BLaER1 treated with 17β-estradiol and CSF1 and Interleukin-3, amounts not matched to agents 10 nM and 100 nM (cell line): ENCODE results near the gene BAZ1B.
A peak's percentile ranks its signal among the peaks of the same experiment; 100 is the strongest.
"Not testable (repeated sequence)": the region's sequence is repeated elsewhere in the genome, so short reads cannot be mapped to it uniquely, and the experiment has no call there.

Source experiments
- H3K27ac ChIP-seq, 11 experiments: shearing (Covaris generic); formaldehyde crosslinking; 2 replicates each; pipeline ENCODE4 v1.8.1; 2022
- H3K27me3 ChIP-seq, 11 experiments: shearing (Covaris generic); formaldehyde crosslinking; 2 replicates each; pipeline ENCODE4 v1.8.1; 2022
- H3K36me3 ChIP-seq, 11 experiments: shearing (Covaris generic); formaldehyde crosslinking; 2 replicates each; pipeline ENCODE4 v1.8.1; 2022
- H3K4me1 ChIP-seq, 10 experiments: shearing (Covaris generic); formaldehyde crosslinking; 2 replicates each; pipeline ENCODE4 v1.8.1; 2022
- H3K4me2 ChIP-seq, 11 experiments: shearing (Covaris generic); formaldehyde crosslinking; 2 replicates each; pipeline ENCODE4 v1.8.1; 2022
- H3K4me3 ChIP-seq, 10 experiments: shearing (Covaris generic); formaldehyde crosslinking; 2 replicates each; pipeline ENCODE4 v1.8.1; 2022
- H3K9ac ChIP-seq, 11 experiments: shearing (Covaris generic); formaldehyde crosslinking; 2 replicates each; pipeline ENCODE4 v1.8.1; 2022
- H3K9me3 ChIP-seq, 11 experiments: shearing (Covaris generic); formaldehyde crosslinking; replicated peaks in 1 of 11; 2 replicates each; pipeline ENCODE4 v1.8.1; 2022
- H4K20me1 ChIP-seq, 11 experiments: shearing (Covaris generic); formaldehyde crosslinking; 2 replicates each; pipeline ENCODE4 v1.8.1; 2022
- Cebpa-rat ChIP-seq, 11 experiments: shearing (Covaris generic); IDR thresholded peaks; 2 replicates each; pipeline ENCODE4 v1.8.1; 2022

The BAZ1B gene, protein sequence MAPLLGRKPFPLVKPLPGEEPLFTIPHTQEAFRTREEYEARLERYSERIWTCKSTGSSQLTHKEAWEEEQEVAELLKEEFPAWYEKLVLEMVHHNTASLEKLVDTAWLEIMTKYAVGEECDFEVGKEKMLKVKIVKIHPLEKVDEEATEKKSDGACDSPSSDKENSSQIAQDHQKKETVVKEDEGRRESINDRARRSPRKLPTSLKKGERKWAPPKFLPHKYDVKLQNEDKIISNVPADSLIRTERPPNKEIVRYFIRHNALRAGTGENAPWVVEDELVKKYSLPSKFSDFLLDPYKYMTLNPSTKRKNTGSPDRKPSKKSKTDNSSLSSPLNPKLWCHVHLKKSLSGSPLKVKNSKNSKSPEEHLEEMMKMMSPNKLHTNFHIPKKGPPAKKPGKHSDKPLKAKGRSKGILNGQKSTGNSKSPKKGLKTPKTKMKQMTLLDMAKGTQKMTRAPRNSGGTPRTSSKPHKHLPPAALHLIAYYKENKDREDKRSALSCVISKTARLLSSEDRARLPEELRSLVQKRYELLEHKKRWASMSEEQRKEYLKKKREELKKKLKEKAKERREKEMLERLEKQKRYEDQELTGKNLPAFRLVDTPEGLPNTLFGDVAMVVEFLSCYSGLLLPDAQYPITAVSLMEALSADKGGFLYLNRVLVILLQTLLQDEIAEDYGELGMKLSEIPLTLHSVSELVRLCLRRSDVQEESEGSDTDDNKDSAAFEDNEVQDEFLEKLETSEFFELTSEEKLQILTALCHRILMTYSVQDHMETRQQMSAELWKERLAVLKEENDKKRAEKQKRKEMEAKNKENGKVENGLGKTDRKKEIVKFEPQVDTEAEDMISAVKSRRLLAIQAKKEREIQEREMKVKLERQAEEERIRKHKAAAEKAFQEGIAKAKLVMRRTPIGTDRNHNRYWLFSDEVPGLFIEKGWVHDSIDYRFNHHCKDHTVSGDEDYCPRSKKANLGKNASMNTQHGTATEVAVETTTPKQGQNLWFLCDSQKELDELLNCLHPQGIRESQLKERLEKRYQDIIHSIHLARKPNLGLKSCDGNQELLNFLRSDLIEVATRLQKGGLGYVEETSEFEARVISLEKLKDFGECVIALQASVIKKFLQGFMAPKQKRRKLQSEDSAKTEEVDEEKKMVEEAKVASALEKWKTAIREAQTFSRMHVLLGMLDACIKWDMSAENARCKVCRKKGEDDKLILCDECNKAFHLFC (N-terminal part only)

DNA sequence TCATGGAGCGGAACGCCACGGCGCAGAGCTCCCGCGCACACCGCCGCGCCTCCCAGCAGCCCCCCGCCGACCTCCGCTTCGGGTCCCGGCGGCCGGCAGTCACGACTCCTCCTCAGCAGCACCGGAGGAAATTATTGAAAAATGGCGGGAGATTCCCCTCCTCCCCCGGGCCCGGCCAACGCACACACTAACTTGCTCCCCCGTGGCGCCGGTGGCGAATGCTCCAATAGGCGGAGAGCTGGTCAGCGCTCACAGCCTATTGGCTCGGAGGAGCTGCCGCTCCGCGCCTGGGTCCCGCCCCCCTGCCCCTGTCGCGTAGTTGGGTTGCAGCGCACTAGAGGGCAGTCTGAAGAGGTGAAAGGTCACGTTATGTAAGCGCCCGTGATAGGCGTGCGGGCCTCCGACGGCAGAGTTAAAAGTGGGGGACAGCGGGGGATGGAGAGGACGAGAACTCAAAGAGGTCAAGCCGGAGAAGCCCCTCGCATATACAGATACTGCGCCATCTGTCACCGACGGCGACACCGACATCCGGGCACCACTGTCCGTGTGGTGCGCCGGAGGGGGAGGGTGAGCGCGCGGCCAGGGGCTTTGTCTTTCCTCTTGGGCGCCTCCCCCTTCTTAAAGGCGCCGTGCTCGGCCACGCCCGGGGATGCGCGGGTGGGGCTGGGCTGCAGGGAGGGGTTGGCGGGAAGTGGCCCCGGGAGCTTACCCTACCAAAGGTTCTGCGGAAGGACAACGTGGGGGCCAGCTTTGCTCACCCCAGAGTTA is at the start of gene BAZ1B:
BAZ1B (minus strand) TSS at position 189 of the 768 bp plus-strand sequence. CDS start 360 bp downstream, outside the sequence.
- Histone ChIP-seq H3K27me3 (no peaks in the 10 kb centered on the region), H3K4me3 (peak within 1 kb of the TSS; percentile 82 to 98 (median 96)), H3K4me1 (peaks cover 73 to 78% (median 75%) of the 10 kb centered on the region in 10 experiments), H3K4me2 (peak within 1 kb of the TSS; percentile 85 to 97 (median 93)), H3K9ac (peak within 1 kb of the TSS; percentile 90 to 99 (median 98)), H3K9me3 (no peaks in the 10 kb centered on the region), H3K36me3 (peaks cover 4 to 31% (median 25%) of the 10 kb centered on the region in 11 experiments; a peak in 21 of 22 replicates), H4K20me1 (peaks cover 32 to 45% (median 38%) of the 10 kb centered on the region in 11 experiments; a peak in 21 of 22 replicates), H3K27ac (peak within 1 kb of the TSS; percentile 78 to 98 (median 97))
- no peak for TF ChIP-seq Cebpa-rat (IDR thresholded peaks at IDR 0.05)

DNA sequence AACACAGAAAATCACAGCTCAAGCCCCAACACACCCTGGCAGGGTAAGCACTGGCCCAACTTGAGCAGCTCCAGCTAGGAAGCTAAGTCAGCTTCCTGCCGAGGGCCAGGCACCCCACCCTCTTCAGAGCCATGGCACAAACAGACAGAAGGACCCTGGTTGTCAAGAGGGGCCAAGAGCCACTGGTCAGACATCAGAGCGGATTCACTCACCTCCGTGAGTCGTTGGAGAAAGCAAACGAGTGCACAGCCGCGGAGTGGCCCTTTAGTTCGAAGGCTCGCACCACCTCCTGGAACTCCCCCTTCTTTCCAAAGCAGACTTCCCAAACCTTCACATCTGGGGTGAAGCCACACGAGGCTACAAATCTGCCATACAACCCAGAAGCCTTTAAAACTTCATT is 48.9 kb upstream of the BAZ1B start:
- Histone ChIP-seq H3K36me3 (peaks cover 71 to 90% (median 81%) of the 10 kb centered on the region in 11 experiments), H3K4me2 (no peak overlapping the region), H3K9ac (no peak overlapping the region), H3K27me3 (no peaks in the 10 kb centered on the region), H3K4me1 (peaks cover 4 to 23% (median 11%) of the 10 kb centered on the region in 10 experiments; a peak in 17 of 20 replicates), H3K27ac (no peak overlapping the region), H3K4me3 (no peak overlapping the region), H3K9me3 (no peaks in the 10 kb centered on the region), H4K20me1 (peaks cover 12 to 64% (median 50%) of the 10 kb centered on the region in 11 experiments; a peak in 19 of 22 replicates)
- TF ChIP-seq Cebpa-rat (IDR thresholded peaks at IDR 0.05), result no peak

DNA sequence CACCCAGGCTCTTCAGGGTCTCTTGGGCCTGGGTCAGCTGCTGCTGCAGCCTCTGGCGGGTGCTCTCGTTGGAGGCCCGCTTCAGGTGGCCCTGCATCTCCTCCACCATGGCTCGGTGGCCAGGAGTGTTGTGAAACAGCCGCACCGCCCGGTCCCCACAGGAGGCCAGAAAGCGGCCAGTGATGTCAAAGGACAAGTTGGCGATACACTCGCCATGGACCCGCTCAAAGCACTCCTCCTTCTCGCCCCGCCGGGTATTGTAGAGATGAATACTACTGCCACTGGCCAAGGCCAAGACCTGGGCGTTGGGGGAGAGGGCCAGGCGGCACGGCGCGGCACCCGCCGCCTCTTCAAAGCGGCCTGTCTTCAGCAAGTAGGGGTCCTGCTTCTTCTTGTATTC is 48.4 kb upstream of the BAZ1B start:
- H3K9me3 ChIP-seq, result no peaks in the 10 kb centered on the region
- H3K27ac ChIP-seq, result no peak overlapping the region
- no peak for TF ChIP-seq Cebpa-rat (IDR thresholded peaks at IDR 0.05)
- no peak overlapping the region for H3K9ac ChIP-seq
- peaks cover 7 to 22% (median 11%) of the 10 kb centered on the region in 10 experiments; a peak in 13 of 20 replicates for H3K4me1 ChIP-seq
- H3K4me2 ChIP-seq, result no peak overlapping the region
- no peak overlapping the region for H3K4me3 ChIP-seq
- H4K20me1 ChIP-seq, result peaks cover 12 to 61% (median 45%) of the 10 kb centered on the region in 11 experiments; a peak in 19 of 22 replicates
- H3K27me3 ChIP-seq, result no peaks in the 10 kb centered on the region
- H3K36me3 ChIP-seq, result peaks cover 67 to 85% (median 77%) of the 10 kb centered on the region in 11 experiments

DNA sequence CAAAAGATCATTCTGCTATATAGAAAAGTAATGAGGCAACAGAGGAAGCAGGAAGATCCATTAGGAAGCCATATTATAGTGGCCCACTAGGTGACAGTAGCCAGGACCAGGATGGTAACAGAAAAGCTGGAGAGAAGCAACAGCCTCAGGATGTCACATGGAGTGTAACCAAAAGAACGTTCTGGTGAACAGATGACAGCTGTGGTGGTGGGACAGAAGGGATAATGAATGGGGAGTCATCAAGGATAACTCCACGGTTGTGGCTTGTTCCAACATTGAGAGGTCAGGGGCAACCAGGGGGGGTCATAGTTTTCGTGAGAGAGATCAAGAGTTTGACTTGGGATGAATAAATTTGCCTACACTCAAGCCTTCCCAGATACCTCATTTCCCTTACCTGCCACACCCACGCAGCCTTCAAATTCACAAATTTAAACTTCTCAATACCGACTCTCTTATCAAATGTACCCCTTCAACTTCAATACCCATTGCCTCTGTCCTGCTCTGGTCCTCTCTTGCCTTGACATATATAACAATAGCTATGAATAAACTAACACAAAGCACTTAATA is 47.0 kb upstream of the BAZ1B start:
- Histone ChIP-seq H3K36me3 (peaks cover 54 to 71% (median 64%) of the 10 kb centered on the region in 11 experiments), H3K27me3 (no peaks in the 10 kb centered on the region), H3K4me3 (no peak overlapping the region), H4K20me1 (peaks cover 6 to 47% (median 32%) of the 10 kb centered on the region in 11 experiments; a peak in 19 of 22 replicates), H3K4me2 (no peak overlapping the region), H3K9ac (no peak overlapping the region), H3K4me1 (peaks cover 7 to 14% (median 8%) of the 10 kb centered on the region in 10 experiments; a peak in 13 of 20 replicates), H3K9me3 (no peaks in the 10 kb centered on the region), H3K27ac (no peak overlapping the region)
- no peak for TF ChIP-seq Cebpa-rat (IDR thresholded peaks at IDR 0.05)

DNA sequence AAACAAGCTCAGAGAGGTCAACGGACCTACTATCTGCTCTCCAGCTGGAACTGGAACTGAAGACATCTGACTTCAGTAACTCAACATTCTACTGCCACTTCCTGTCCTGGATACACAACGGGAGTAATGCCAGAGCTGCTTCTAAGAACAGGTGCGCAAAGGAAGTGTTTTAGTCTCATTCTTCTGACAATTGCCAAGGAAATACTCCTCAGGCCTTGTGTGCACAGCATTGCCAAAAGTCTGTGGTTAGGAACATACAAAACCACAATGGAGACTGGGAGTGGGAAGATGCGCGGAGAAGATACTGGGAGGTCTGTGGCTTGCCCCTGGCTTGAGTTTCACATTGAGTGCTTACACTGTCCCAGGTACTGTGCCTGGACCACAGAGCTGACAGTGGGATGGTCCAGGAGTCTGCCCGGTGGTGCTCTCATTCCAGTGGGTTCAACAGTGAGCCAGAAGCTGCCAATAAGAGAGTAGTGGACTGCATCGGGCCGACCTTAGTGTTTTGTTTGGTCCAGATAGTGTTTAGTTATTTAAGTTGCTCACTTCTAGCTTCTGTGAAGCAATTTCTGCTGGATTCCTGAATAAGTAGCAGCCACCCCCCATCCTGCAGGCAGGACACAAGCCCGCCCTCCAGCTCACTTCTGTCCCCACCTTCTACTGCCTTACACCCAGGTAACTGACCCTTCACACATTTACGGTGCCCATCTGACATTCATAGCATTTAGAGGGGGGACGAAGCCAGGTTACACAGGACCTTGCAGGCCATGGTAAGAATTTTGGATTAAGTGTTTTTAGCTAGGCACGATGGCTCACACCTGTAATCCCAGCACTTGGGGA is 46.0 kb upstream of the BAZ1B start:
- no peaks in the 10 kb centered on the region for H3K27me3 ChIP-seq
- peaks cover 44 to 60% (median 53%) of the 10 kb centered on the region in 11 experiments for H3K36me3 ChIP-seq
- H3K9ac ChIP-seq, result no peak overlapping the region
- peak overlapping the region in 1 of 11 experiments; percentile 4; a peak in 1 of 22 replicates for H3K4me2 ChIP-seq
- no peaks in the 10 kb centered on the region for H3K9me3 ChIP-seq
- H3K4me3 ChIP-seq, result no peak overlapping the region
- H3K4me1 ChIP-seq, result peaks cover 6 to 14% (median 8%) of the 10 kb centered on the region in 10 experiments; a peak in 13 of 20 replicates
- H3K27ac ChIP-seq, result no peak overlapping the region
- peaks cover 0 to 36% (median 22%) of the 10 kb centered on the region in 11 experiments; a peak in 16 of 22 replicates for H4K20me1 ChIP-seq
- TF ChIP-seq Cebpa-rat (IDR thresholded peaks at IDR 0.05), result no peak

DNA sequence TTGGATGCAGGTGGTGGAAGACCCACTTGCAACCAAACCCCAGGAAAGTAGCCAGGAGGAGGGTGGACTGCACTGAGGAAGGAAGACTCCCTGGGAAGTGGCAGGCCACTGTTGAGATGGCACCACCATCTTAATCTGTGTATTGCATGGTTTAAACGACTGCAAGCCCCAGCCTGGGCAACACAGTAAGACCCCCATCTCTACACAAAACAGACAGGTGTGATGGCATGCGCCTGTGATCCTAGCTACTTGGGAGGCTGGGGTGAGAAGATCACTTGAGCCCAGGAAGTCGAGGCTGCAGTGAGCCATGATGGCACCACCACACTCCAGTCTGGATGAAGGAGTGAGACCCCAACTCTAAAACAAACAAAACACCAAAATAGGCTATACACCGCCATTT is 45.0 kb upstream of the BAZ1B start:
- Histone ChIP-seq H3K36me3 (peaks cover 34 to 51% (median 44%) of the 10 kb centered on the region in 11 experiments), H3K4me2 (no peak overlapping the region), H3K9ac (no peak overlapping the region), H3K27ac (no peak overlapping the region), H3K9me3 (peaks cover 0 to 7% (median 3%) of the 10 kb centered on the region in 11 experiments; a peak in 5 of 22 replicates), H4K20me1 (peaks cover 0 to 28% (median 12%) of the 10 kb centered on the region in 11 experiments; a peak in 13 of 22 replicates), H3K27me3 (no peaks in the 10 kb centered on the region), H3K4me3 (no peak overlapping the region), H3K4me1 (peaks cover 6 to 14% (median 8%) of the 10 kb centered on the region in 10 experiments; a peak in 13 of 20 replicates)
- no peak for TF ChIP-seq Cebpa-rat (IDR thresholded peaks at IDR 0.05)

DNA sequence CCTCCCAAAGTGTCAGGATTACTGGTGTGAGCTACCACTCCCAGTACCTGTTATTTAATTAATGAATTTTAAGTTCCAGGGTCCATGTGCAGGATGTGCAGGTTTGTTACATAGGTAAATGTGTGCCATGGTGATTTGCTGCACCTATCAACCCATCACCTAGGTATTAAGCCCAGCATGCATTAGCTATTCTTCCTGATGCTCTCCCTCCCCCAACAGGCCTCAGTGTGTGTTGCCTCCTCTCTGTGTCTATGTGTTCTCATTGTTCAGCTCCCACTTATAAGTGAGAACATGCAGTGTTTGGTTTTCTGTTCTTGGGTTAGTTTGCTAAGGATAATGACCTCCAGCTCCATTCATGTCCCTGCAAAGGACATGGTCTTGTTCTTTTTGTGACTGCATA is 44.3 kb upstream of the BAZ1B start:
- Histone ChIP-seq H3K4me1 (peaks cover 6 to 14% (median 8%) of the 10 kb centered on the region in 10 experiments; a peak in 13 of 20 replicates), H3K4me3 (0 out of 20 replicates have a peak overlapping the region, but pooled peaks of 1 of the 10 experiments have one; percentile 18), H3K4me2 (peak overlapping the region; percentile 20 to 78 (median 49); a peak in 19 of 22 replicates), H3K36me3 (peaks cover 27 to 44% (median 37%) of the 10 kb centered on the region in 11 experiments), H3K9ac (peak overlapping the region in 1 of 11 experiments; percentile 54; a peak in 2 of 22 replicates), H4K20me1 (peaks cover 0 to 27% (median 12%) of the 10 kb centered on the region in 11 experiments; a peak in 10 of 22 replicates)
- not testable (repeated sequence) for H3K9me3 ChIP-seq, H3K27me3 ChIP-seq, H3K27ac ChIP-seq
